Left lung (tissue), 10 donors: Measurements from ENCODE around the gene MED17. TPM values are rescaled to one million over a fixed set of nuclear protein-coding genes. Genes with fewer than 3 reads are reported as not detected.

Source experiments
- ATAC-seq: fragments of 200-7000 bp; cut with Tn5 transposase; one replicate; pipeline ENCODE4 v1.9.1; 2020; ENCODE audit warnings: moderate library complexity
- DNase-seq, 4 donors: peaks; one replicate each; pipeline ENCODE4 v3.0.0-alpha.2; 2013 to 2020
- H3K27ac ChIP-seq, 2 donors: fragments of 200-600 bp; sonication (generic) in 1 of 2; one replicate each; pipeline versions ENCODE4 v1.5.0 to v1.8.0; 2020 to 2021
- H3K27me3 ChIP-seq, 2 donors: fragments of 200-600 bp; sonication (generic) in 1 of 2; one replicate each; pipeline versions ENCODE4 v1.5.0 to v1.8.0; 2020 to 2021
- H3K36me3 ChIP-seq, 2 donors: fragments of 200-600 bp; sonication (generic) in 1 of 2; one replicate each; pipeline versions ENCODE4 v1.5.0 to v1.8.0; 2020 to 2021
- H3K4me1 ChIP-seq, 2 donors: fragments of 200-600 bp; one replicate each; pipeline ENCODE4 v1.8.0; 2021
- H3K4me3 ChIP-seq, 2 donors: fragments of 200-600 bp; sonication (generic) in 1 of 2; one replicate each; pipeline versions ENCODE4 v1.5.0 to v1.8.0; 2020 to 2021; ENCODE audit warnings: mild to moderate bottlenecking in 1 of 2
- H3K9me3 ChIP-seq, 2 donors: fragments of 200-600 bp; sonication (generic) in 1 of 2; one replicate each; pipeline versions ENCODE4 v1.5.0 to v1.8.0; 2020 to 2021
- intact Hi-C, 2 donors: fragments of 100-400 bp; cut with DNase I; formaldehyde crosslinking; loops; one replicate each; pipeline versions ENCODE4 v1.11.2 to v1.14.2; 2022
- polyA plus RNA-seq, 6 donors: library from polyadenylated mRNA; unstranded; fragments of 120-200 nt; gene quantifications; one replicate each; pipeline ENCODE4 v1.2.1, GENCODE V29; 2013; ENCODE audit not compliant: insufficient read length in 6 of 6
- total RNA-seq, 2 donors: library from RNA; stranded (reverse); fragmentation: NEBNext Ultra II Directional; extraction: Animal tissue kit (Norgen Biotek cat#: 25700); gene quantifications; one replicate each; pipeline ENCODE4 v1.2.1, GENCODE V29; 2021
- TF ChIP-seq, protein P1 (sequence below), 2 donors: fragments of 200-600 bp; sonication (generic) in 1 of 2; IDR thresholded peaks; one replicate each; pipeline versions ENCODE4 v1.5.0 to v1.8.0; 2021; ENCODE audit warnings: antibody characterized with exemption in 2 of 2
- donor health status: DM: no; HTN: yes; CAD: no.
- donor health status: DM: no; HTN: no; CAD: no.

The MED17 gene
- total and polyA plus RNA-seq, 8 donors, result 26.3 to 46.0 (median 43.5) TPM

DNA sequence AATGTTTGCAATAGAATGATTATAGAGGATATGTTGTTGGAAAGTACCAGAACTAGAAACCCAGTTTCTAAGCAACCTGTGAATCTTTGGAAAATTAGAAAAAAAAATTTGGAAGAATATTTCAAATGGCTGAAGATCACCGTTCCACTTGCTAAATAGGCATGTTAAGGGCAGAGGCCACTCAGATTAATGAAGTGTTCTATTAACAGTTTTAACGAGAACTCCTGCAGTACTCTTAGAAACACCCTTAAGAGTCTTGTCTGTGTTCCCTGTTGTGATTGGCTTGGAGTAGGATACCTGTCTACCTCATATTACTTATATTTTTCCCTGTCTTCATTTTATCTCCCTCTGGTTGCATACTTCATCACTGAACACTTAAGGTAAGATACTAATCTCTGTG, 38.0 kb upstream of the MED17 start:
- Histone ChIP-seq H3K36me3 (peaks cover 0 to 7% of the 10 kb centered on the region in 2 donors), H3K4me1 (peaks cover 0 to 18% of the 10 kb centered on the region in 2 donors), H3K27me3 (no peaks in the 10 kb centered on the region), H3K9me3 (no peaks in the 10 kb centered on the region), H3K27ac (no peak overlapping the region), H3K4me3 (no peak overlapping the region)
- TF ChIP-seq, protein P1, sequence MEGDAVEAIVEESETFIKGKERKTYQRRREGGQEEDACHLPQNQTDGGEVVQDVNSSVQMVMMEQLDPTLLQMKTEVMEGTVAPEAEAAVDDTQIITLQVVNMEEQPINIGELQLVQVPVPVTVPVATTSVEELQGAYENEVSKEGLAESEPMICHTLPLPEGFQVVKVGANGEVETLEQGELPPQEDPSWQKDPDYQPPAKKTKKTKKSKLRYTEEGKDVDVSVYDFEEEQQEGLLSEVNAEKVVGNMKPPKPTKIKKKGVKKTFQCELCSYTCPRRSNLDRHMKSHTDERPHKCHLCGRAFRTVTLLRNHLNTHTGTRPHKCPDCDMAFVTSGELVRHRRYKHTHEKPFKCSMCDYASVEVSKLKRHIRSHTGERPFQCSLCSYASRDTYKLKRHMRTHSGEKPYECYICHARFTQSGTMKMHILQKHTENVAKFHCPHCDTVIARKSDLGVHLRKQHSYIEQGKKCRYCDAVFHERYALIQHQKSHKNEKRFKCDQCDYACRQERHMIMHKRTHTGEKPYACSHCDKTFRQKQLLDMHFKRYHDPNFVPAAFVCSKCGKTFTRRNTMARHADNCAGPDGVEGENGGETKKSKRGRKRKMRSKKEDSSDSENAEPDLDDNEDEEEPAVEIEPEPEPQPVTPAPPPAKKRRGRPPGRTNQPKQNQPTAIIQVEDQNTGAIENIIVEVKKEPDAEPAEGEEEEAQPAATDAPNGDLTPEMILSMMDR (IDR thresholded peaks at IDR 0.05), result no peak
- intact Hi-C loops, result no loop called here
- peak; percentile 18 for ATAC-seq
- no peak for DNase-seq

DNA sequence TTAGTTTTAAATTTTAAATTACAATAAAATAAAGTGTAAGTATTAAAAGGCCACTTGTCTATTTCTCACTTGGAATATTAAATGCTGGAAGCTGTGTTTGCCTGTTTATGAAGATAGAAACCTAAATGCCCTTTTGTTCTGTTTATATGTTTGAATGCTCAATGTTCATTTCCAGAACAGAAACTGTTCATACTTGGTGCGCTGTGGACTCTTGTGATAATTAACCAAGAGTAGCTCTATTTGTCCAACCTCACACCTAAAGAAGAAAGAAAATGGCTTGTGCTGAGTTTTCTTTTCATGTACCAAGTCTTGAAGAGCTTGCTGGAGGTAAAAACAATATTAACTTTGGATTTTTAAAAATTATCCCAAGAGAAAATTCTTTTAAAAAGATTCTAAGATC, 37.0 kb upstream of the MED17 start:
- DNase-seq (no peak), ATAC-seq (no peak)
- Histone ChIP-seq H3K27me3 (no peaks in the 10 kb centered on the region), H3K9me3 (no peaks in the 10 kb centered on the region), H3K4me3 (no peak overlapping the region), H3K27ac (no peak overlapping the region), H3K36me3 (peaks cover 0 to 7% of the 10 kb centered on the region in 2 donors), H3K4me1 (peaks cover 0 to 15% of the 10 kb centered on the region in 2 donors)
- TF ChIP-seq, protein P1 (IDR thresholded peaks at IDR 0.05), result no peak
- intact Hi-C loops, result no loop called here

DNA sequence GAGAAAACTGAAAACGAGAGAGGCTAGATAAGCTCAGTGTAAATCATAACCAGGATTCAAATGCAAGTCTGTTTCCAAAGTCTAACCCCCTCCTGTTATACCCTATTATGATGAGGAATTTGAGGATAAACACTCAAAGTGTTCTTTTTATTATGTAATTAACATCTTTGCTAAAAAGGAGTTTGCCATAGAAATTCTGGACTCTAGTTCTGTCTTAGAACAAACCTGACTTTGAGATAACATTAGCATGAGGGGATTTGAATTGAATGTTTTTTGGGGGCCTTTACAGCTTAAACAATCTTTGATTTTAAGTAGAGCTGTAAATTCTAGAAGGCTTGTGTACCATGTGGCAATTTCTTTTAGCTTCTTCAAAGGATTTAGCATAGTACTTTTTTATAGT, 33.1 kb upstream of the MED17 start:
- H3K4me3 ChIP-seq, result no peak overlapping the region
- H3K27ac ChIP-seq, result no peak overlapping the region
- TF ChIP-seq, protein P1 (IDR thresholded peaks at IDR 0.05), result no peak
- no peaks in the 10 kb centered on the region for H3K27me3 ChIP-seq
- intact Hi-C loops, result no loop called here
- ATAC-seq (no peak), DNase-seq (no peak)
- H3K9me3 ChIP-seq, result no peaks in the 10 kb centered on the region
- peaks cover 0 to 21% of the 10 kb centered on the region in 2 donors for H3K36me3 ChIP-seq
- H3K4me1 ChIP-seq, result no peaks in the 10 kb centered on the region

DNA sequence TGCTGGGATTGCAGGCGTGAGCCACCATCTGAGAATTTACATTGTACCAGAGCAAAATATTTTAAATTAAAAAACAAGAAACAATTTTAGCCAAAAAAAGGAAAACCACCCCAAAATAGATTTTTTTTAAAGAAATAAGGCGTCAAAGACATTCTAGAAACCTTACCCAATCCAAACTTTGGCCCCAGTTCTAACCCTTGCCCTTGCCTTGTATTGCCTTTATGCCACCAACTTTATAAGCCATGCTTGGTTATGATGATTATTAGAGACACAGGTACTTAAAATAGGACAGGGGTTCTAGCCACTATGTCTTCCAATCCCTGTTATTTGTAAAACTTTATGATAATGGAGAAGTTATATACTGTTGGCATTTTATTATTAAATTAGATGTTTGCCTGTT, 30.8 kb upstream of the MED17 start:
- H3K4me1 ChIP-seq, result no peaks in the 10 kb centered on the region
- intact Hi-C loops, result no loop called here
- ATAC-seq (no peak), DNase-seq (no peak)
- H3K9me3 ChIP-seq, result no peaks in the 10 kb centered on the region
- no peaks in the 10 kb centered on the region for H3K27me3 ChIP-seq
- no peak overlapping the region for H3K4me3 ChIP-seq
- TF ChIP-seq, protein P1 (IDR thresholded peaks at IDR 0.05), result no peak
- H3K27ac ChIP-seq, result no peak overlapping the region
- H3K36me3 ChIP-seq, result peaks cover 0 to 41% of the 10 kb centered on the region in 2 donors

DNA sequence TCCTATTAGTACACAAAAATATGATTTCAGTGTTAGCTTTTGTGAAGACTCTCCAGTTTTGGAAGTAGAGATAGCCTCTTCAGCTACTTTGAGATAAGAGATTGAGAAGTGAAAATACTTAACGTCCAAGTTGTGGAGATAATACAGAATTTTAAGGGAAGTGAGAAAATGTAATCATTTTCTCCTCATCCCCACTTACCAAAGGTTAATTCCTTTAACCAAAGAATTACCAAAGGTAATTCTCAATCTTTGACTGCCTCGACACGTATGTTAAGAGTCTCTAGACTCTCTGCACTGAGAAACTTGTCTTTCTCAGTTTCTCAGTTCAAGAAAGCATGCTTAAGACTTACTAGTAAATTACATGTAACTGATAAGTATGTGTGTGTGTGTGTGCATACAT, 27.3 kb upstream of the MED17 start:
- H3K4me3 ChIP-seq, result no peak overlapping the region
- intact Hi-C loops, result no loop called here
- no peaks in the 10 kb centered on the region for H3K4me1 ChIP-seq
- TF ChIP-seq, protein P1 (IDR thresholded peaks at IDR 0.05), result no peak
- no peak overlapping the region for H3K27ac ChIP-seq
- DNase-seq (no peak), ATAC-seq (no peak)
- H3K36me3 ChIP-seq, result peaks cover 0 to 77% of the 10 kb centered on the region in 2 donors
- H3K27me3 ChIP-seq, result no peaks in the 10 kb centered on the region
- H3K9me3 ChIP-seq, result no peaks in the 10 kb centered on the region
